ENCODE results near the gene LDHD. TPM values are rescaled to one million over a fixed set of nuclear protein-coding genes. Genes with fewer than 3 reads are reported as not detected.

The LDHD gene
- total and polyA plus RNA-seq, 7 donors, result 2.5 to 114 (median 7.6) TPM

GRCh38 chr16:75064403-75065148 lies 52.0 kb downstream of the LDHD start:
- H3K36me3 ChIP-seq, result no peaks in the 10 kb centered on the region
- TF ChIP-seq CTCF (IDR thresholded peaks at IDR 0.05) (no peak), POLR2AphosphoS5 (IDR thresholded peaks at IDR 0.05) (no peak), EP300 (IDR thresholded peaks at IDR 0.05) (no peak), POLR2A (IDR thresholded peaks at IDR 0.05) (no peak)
- H3K27ac ChIP-seq, result peak overlapping the region in 3 of 4 donors; percentile 83 to 86 (median 85)
- no peak for DNase-seq
- H3K27me3 ChIP-seq, result no peaks in the 10 kb centered on the region
- H3K4me3 ChIP-seq, result no peak overlapping the region
- intact Hi-C loops (cut with DNase I), result no loop called here
- WGBS, 2 donors, result 16 to 32% methylated on average over 15 of the region's 15 CpGs
- H3K9me3 ChIP-seq, result no peaks in the 10 kb centered on the region
- peaks cover 0 to 86% (median 58%) of the 10 kb centered on the region in 4 donors for H3K4me1 ChIP-seq

DNA sequence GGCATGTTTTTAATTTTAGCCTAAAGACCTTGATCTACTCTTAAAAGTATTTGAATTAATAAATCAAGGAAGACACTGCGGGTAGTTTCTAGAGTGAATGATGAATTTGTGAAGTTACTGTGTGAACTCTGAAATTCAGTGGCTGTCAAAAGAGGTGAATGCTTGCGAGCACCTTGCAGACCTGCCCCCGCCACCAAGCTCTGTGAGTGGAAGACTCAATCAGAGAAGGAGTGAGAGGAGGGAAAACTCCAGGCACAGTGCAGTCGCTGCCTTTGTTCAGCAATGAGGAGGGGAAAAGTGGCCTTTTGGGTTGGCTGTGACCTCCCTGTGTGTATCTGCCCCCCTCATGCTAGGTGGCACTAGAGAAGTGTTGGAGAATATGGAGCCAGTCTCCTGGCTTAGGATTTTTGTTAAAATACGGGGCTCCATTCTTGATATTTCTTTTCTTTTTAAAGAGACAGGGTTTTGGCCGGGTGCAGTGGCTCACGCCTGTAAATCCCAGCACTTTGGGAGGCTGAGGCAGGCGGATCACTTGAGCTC lies 53.0 kb downstream of the LDHD start:
- WGBS, 2 donors, result 83% methylated on average over 8 of the region's 8 CpGs
- intact Hi-C loops (cut with DNase I), result no loop called here

GRCh38 chr16:75062976-75063346 lies 53.6 kb downstream of the LDHD start:
- Histone ChIP-seq H3K4me1 (peaks cover 0 to 95% (median 65%) of the 10 kb centered on the region in 4 donors), H3K9me3 (no peaks in the 10 kb centered on the region), H3K36me3 (no peaks in the 10 kb centered on the region), H3K27me3 (no peaks in the 10 kb centered on the region), H3K27ac (peak overlapping the region; percentile 67 to 86 (median 84)), H3K4me3 (no peak overlapping the region)
- no peak for TF ChIP-seq EP300 (IDR thresholded peaks at IDR 0.05)
- TF ChIP-seq POLR2AphosphoS5 (IDR thresholded peaks at IDR 0.05), result no peak
- TF ChIP-seq POLR2A (IDR thresholded peaks at IDR 0.05), result no peak
- TF ChIP-seq CTCF (IDR thresholded peaks at IDR 0.05), result no peak
- intact Hi-C loops (cut with DNase I), result no loop called here
- DNase-seq, result no peak
- WGBS, 2 donors, result 84 to 89% methylated on average over 9 of the region's 9 CpGs

More for the DNA sequence above, 53.0 kb downstream of the LDHD start:
- Histone ChIP-seq H3K9me3 (no peaks in the 10 kb centered on the region), H3K27ac (peak overlapping the region in 3 of 4 donors; percentile 83 to 86 (median 85)), H3K4me1 (peaks cover 0 to 93% (median 63%) of the 10 kb centered on the region in 4 donors), H3K4me3 (no peak overlapping the region), H3K27me3 (no peaks in the 10 kb centered on the region), H3K36me3 (no peaks in the 10 kb centered on the region)
- TF ChIP-seq POLR2AphosphoS5 (IDR thresholded peaks at IDR 0.05) (no peak), POLR2A (IDR thresholded peaks at IDR 0.05) (no peak), CTCF (IDR thresholded peaks at IDR 0.05) (no peak), EP300 (IDR thresholded peaks at IDR 0.05) (no peak)
- no peak for DNase-seq

GRCh38 chr16:75062135-75062975 lies 54.2 kb downstream of the LDHD start:
- H3K4me1 ChIP-seq, result peaks cover 0 to 94% (median 65%) of the 10 kb centered on the region in 4 donors
- peak overlapping the region in 1 of 4 donors; percentile 3 for H3K4me3 ChIP-seq
- 83% methylated on average over 22 of the region's 22 CpGs for WGBS, 2 donors
- intact Hi-C loops (cut with DNase I), result no loop called here
- peak; percentile 87 for DNase-seq
- TF ChIP-seq POLR2A (IDR thresholded peaks at IDR 0.05), result no peak
- peak; percentile 67 to 85 (median 80) for TF ChIP-seq POLR2AphosphoS5 (IDR thresholded peaks at IDR 0.05)
- TF ChIP-seq CTCF (IDR thresholded peaks at IDR 0.05), result no peak
- peak in 3 of 4 donors; percentile 25 to 68 (median 64) for TF ChIP-seq EP300 (IDR thresholded peaks at IDR 0.05)
- H3K27me3 ChIP-seq, result no peaks in the 10 kb centered on the region
- no peaks in the 10 kb centered on the region for H3K9me3 ChIP-seq
- peak overlapping the region; percentile 67 to 86 (median 84) for H3K27ac ChIP-seq
- H3K36me3 ChIP-seq, result no peaks in the 10 kb centered on the region

Other genes with a start within 250 kb of the LDHD start
- 10 to 100 TPM; 15.1 to 40.7 (median 24.6) TPM for gene WDR59, start 131.7 kb downstream of the LDHD start, total RNA-seq
- gene WDR59, start 131.7 kb downstream of the LDHD start, polyA plus RNA-seq, result 10 to 100 TPM in 2 of 3 donors, 1 to 10 TPM in 1; 6.2 to 20.3 (median 13.8) TPM
- 10 to 100 TPM; 16.9 to 33.0 (median 22.3) TPM for gene ZNRF1, start 117.8 kb downstream of the LDHD start, total RNA-seq
- gene ZNRF1, start 117.8 kb downstream of the LDHD start, polyA plus RNA-seq, result 10 to 100 TPM; 10.6 to 12.2 (median 11.4) TPM
- 10 to 100 TPM in 3 of 4 donors, 1 to 10 TPM in 1; 9.2 to 17.5 (median 15.4) TPM for gene ZFP1, start 31.7 kb upstream of the LDHD start, total RNA-seq
- 1 to 10 TPM in 2 of 3 donors, under 1 TPM in 1; 0.60 to 4.0 (median 2.3) TPM for gene ZFP1, start 31.7 kb upstream of the LDHD start, polyA plus RNA-seq
- not detected for gene CTRB2, start 90.4 kb upstream of the LDHD start, total RNA-seq
- gene CTRB2, start 90.4 kb upstream of the LDHD start, polyA plus RNA-seq, result 10 to 100 TPM in 1 of 3 donors, under 1 TPM in 1, not detected in 1; 0.42 to 17.4 TPM
- not detected for gene CTRB1, start 102.2 kb upstream of the LDHD start, total RNA-seq
- gene CTRB1, start 102.2 kb upstream of the LDHD start, polyA plus RNA-seq, result 10 to 100 TPM in 1 of 3 donors, under 1 TPM in 1, not detected in 1; 0.48 to 16.8 TPM
- gene BCAR1, start 134.8 kb upstream of the LDHD start, total RNA-seq, result 10 to 100 TPM; 21.7 to 42.9 (median 32.4) TPM
- gene BCAR1, start 134.8 kb upstream of the LDHD start, polyA plus RNA-seq, result 10 to 100 TPM; 45.0 to 82.3 (median 72.6) TPM